Measurements from ENCODE around the gene SIGMAR1.

Gene SIGMAR1

DNA sequence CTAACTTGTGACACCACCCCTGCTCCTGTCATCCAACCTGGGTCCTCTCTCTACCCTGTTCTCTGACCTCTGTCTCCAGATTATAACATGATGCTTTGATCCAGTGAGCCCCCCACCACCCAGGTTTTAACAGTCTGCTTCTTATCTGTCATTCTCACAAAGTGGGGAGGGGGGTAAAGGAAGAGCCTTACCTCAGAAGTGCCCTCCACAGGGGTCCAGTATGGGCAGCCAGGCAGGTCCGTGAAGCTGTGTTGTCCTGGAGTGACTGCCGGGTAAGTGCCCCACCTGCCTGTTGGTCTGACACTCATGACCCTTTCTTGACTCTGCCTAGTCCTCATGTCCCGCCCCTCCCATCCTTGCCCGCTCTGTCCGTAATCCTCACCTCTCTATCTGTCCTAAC lies 17.8 kb upstream of the SIGMAR1 start:
- H3K4me3 ChIP-seq (ENCODE audit: low read depth, low read length): no peak overlapping the region
- TF ChIP-seq, protein P1, sequence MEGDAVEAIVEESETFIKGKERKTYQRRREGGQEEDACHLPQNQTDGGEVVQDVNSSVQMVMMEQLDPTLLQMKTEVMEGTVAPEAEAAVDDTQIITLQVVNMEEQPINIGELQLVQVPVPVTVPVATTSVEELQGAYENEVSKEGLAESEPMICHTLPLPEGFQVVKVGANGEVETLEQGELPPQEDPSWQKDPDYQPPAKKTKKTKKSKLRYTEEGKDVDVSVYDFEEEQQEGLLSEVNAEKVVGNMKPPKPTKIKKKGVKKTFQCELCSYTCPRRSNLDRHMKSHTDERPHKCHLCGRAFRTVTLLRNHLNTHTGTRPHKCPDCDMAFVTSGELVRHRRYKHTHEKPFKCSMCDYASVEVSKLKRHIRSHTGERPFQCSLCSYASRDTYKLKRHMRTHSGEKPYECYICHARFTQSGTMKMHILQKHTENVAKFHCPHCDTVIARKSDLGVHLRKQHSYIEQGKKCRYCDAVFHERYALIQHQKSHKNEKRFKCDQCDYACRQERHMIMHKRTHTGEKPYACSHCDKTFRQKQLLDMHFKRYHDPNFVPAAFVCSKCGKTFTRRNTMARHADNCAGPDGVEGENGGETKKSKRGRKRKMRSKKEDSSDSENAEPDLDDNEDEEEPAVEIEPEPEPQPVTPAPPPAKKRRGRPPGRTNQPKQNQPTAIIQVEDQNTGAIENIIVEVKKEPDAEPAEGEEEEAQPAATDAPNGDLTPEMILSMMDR (IDR thresholded peaks at IDR 0.05; ENCODE audit: low read depth, low read length): no peak

DNA sequence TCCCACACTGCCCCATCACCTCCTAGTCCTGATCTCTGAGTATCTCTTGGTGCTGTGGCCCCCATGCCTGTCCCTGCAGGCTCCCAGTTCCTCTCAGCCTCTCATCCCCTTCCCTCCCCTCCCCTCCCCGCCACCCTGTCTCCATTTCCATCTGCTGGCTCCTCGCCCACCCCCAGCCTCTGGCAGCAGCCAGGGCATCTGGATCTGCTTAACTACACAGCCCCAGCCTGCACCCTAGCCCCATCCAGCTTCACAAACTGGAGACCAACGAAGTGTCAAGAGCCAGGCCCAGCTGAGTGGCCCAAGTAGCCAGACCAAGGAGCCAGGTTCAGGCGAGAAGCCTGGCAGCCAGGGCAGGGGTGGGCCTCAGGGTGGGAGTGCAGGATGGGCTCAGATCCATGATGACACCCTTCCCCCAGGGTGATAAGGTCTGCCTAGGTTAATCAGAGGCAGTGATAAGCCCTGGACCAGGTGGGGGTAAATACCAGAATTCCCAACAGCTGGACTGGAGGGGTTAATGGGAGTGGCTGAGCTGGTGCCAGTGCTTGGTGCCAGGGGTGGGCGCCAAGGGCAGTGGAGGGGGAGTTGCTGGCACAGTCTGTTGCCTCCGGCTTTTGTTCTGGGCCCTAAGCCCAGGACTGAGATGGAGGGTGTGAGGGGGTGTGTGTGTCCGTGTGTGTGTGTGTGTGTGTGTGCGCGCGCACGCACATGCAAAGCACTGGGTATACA lies 16.9 kb upstream of the SIGMAR1 start:
- TF ChIP-seq, protein P1 (IDR thresholded peaks at IDR 0.05; ENCODE audit: low read depth, low read length): no peak
- H3K4me3 ChIP-seq (ENCODE audit: low read depth, low read length): no peak overlapping the region

GRCh38 chr9:34653151-34654072 lies 15.8 kb upstream of the SIGMAR1 start:
- no peak overlapping the region for H3K4me3 ChIP-seq (ENCODE audit: low read depth, low read length)
- TF ChIP-seq, protein P1 (IDR thresholded peaks at IDR 0.05; ENCODE audit: low read depth, low read length): no peak

DNA sequence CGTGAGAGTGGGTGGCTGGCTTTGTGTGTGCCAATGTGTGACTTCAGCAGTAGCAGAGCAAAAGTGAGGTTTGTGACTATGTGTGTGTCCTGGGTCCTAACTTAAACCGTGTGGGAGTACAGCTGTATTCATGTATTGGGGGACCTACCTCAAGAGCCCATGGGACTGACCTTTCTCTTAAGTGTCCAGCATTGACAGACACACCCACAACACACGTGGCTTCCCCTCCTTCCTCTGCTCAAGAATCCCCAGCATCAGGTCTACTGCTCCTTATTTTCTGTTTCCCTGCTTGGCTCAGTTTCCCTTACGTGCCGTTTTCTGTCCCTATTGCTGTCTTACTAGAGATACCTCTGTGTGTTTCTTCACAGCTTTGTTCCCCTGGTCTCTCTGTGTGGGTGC lies 15.0 kb upstream of the SIGMAR1 start:
- TF ChIP-seq, protein P1 (IDR thresholded peaks at IDR 0.05; ENCODE audit: low read depth, low read length): no peak
- peak overlapping the region; percentile 63 for H3K4me3 ChIP-seq (ENCODE audit: low read depth, low read length)

GRCh38 chr9:34651876-34652601 lies 14.5 kb upstream of the SIGMAR1 start, which contains the start of gene IL11RA:
TSS of gene IL11RA (plus strand) at chr9:34652185. CDS start at chr9:34655218, 3,033 bp downstream.
- TF ChIP-seq, protein P1 (IDR thresholded peaks at IDR 0.05; ENCODE audit: low read depth, low read length): no peak
- H3K4me3 ChIP-seq (ENCODE audit: low read depth, low read length): peak within 1 kb of the TSS; percentile 63

DNA sequence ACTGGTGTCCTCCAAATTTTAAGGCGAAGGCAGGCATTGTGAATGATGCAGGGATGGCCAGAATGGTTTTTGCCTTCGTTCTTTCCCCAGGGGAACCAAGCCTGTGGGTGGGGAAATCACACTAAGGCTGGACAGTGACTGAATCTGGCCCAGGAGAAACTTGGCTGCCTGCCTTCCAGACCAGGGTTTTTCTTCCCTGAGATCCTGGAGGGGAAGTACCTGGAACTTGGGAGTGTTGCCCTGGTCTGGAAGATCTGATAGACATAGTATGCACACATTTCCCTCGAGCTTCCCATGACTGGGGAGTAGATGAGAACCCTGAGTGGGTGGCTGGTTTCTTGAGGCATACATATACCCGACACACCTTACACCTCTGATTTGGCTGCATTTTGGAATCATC lies 13.7 kb upstream of the SIGMAR1 start:
- H3K4me3 ChIP-seq (ENCODE audit: low read depth, low read length): peak overlapping the region; percentile 63

More for the DNA sequence above, 13.7 kb upstream of the SIGMAR1 start:
- TF ChIP-seq, protein P1 (IDR thresholded peaks at IDR 0.05; ENCODE audit: low read depth, low read length): no peak
